ENCODE data around the gene GLI2. TPM values are rescaled to one million over a fixed set of nuclear protein-coding genes. Genes with fewer than 3 reads are reported as not detected.
A peak's percentile ranks its signal among the peaks of the same experiment; 100 is the strongest.

Gene GLI2
- polyA plus RNA-seq, 1 experiment = 8.1 TPM

GRCh38 chr2:120769787-120770120, 34.1 kb downstream of the GLI2 start:
- Histone ChIP-seq H3K4me3 (ENCODE audit: low read depth, low read length) (no peak overlapping the region), H3K36me3 (ENCODE audit: control insufficient read depth, insufficient read depth, low read length) (peaks cover 1% of the 10 kb centered on the region), H3K27me3 (ENCODE audit: control insufficient read depth, insufficient read depth, low read length) (no peaks in the 10 kb centered on the region)
- ChIA-PET POLR2A (no interaction called here), CTCF (no interaction called here)
- no peak for DNase-seq (ENCODE audit: low read depth)
- TF ChIP-seq, protein P1, sequence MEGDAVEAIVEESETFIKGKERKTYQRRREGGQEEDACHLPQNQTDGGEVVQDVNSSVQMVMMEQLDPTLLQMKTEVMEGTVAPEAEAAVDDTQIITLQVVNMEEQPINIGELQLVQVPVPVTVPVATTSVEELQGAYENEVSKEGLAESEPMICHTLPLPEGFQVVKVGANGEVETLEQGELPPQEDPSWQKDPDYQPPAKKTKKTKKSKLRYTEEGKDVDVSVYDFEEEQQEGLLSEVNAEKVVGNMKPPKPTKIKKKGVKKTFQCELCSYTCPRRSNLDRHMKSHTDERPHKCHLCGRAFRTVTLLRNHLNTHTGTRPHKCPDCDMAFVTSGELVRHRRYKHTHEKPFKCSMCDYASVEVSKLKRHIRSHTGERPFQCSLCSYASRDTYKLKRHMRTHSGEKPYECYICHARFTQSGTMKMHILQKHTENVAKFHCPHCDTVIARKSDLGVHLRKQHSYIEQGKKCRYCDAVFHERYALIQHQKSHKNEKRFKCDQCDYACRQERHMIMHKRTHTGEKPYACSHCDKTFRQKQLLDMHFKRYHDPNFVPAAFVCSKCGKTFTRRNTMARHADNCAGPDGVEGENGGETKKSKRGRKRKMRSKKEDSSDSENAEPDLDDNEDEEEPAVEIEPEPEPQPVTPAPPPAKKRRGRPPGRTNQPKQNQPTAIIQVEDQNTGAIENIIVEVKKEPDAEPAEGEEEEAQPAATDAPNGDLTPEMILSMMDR (IDR thresholded peaks at IDR 0.05; ENCODE audit: insufficient read depth, low read depth, low read length) = no peak

DNA sequence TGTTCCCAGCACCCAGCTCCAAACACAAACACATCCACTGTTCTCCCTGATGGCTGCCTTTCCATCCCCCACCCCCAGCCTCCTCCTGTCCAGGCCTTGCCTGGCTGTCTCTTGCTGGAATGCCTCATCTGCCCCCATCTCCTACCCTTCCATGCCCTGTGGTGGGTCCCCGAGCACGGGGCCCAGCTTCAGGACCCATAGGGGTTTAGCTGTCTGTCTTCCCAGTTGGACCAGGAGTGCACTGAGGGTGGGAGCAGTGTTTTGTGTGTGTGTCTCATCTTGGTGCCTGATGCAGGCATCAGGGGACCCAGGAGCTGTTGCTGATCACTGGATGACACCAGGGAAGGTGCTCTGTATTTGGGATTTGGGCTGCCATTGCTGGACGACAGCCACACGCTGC, 34.5 kb downstream of the GLI2 start:
- H3K4me3 ChIP-seq (ENCODE audit: low read depth, low read length) = no peak overlapping the region
- no peaks in the 10 kb centered on the region for H3K27me3 ChIP-seq (ENCODE audit: control insufficient read depth, insufficient read depth, low read length)
- H3K36me3 ChIP-seq (ENCODE audit: control insufficient read depth, insufficient read depth, low read length) = peaks cover 1% of the 10 kb centered on the region
- ChIA-PET CTCF (interaction anchor here (1.3 kb wide), 1 partner anchor 33 kb away, joined by 4 read pairs; no protein-coding TSS in a partner anchor), POLR2A (no interaction called here)
- TF ChIP-seq, protein P1 (IDR thresholded peaks at IDR 0.05; ENCODE audit: insufficient read depth, low read depth, low read length) = no peak
- no peak for DNase-seq (ENCODE audit: low read depth)

DNA sequence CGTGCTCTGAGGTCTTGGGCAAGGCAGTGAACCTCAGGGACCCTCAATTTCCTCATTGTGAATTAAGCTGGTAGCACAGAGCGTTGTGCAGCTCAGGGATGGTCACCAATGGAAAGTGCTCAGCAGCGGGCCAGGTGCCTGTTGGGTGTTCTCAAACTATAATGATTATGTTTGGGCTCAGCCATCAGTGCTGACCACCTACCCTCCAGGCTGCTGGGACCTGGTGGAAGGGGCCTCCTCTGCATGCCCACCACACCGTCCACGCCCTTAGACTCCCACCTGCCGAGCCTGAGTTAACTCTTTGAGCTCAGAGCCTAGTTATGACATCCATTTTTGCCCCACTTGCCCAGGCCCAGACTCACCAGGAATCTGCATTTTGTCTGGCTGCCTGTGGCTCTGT, 35.0 kb downstream of the GLI2 start:
- Histone ChIP-seq H3K4me3 (ENCODE audit: low read depth, low read length) (no peak overlapping the region), H3K36me3 (ENCODE audit: control insufficient read depth, insufficient read depth, low read length) (peaks cover 1% of the 10 kb centered on the region), H3K27me3 (ENCODE audit: control insufficient read depth, insufficient read depth, low read length) (no peaks in the 10 kb centered on the region)
- no peak for DNase-seq (ENCODE audit: low read depth)
- ChIA-PET CTCF (interaction anchor here (1.0 to 1.4 kb wide), 4 partner anchors 13 to 300 kb away, joined by 3 to 4 read pairs (median 4); no protein-coding TSS in a partner anchor), POLR2A (no interaction called here)
- TF ChIP-seq, protein P1 (IDR thresholded peaks at IDR 0.05; ENCODE audit: insufficient read depth, low read depth, low read length) = no peak

GRCh38 chr2:120771111-120771780, 35.6 kb downstream of the GLI2 start:
- no peak overlapping the region for H3K4me3 ChIP-seq (ENCODE audit: low read depth, low read length)
- no peaks in the 10 kb centered on the region for H3K27me3 ChIP-seq (ENCODE audit: control insufficient read depth, insufficient read depth, low read length)
- TF ChIP-seq, protein P1 (IDR thresholded peaks at IDR 0.05; ENCODE audit: insufficient read depth, low read depth, low read length) = no peak
- DNase-seq (ENCODE audit: low read depth) = peak; percentile 75
- H3K36me3 ChIP-seq (ENCODE audit: control insufficient read depth, insufficient read depth, low read length) = peaks cover 1% of the 10 kb centered on the region
- POLR2A ChIA-PET = interaction anchor here (0.5 kb wide), 1 partner anchor 12 kb away, joined by 5 read pairs; no protein-coding TSS in a partner anchor
- CTCF ChIA-PET = interaction anchor here (1.0 to 1.4 kb wide), 5 partner anchors 14 to 300 kb away, joined by 3 to 4 read pairs (median 4); no protein-coding TSS in a partner anchor

DNA sequence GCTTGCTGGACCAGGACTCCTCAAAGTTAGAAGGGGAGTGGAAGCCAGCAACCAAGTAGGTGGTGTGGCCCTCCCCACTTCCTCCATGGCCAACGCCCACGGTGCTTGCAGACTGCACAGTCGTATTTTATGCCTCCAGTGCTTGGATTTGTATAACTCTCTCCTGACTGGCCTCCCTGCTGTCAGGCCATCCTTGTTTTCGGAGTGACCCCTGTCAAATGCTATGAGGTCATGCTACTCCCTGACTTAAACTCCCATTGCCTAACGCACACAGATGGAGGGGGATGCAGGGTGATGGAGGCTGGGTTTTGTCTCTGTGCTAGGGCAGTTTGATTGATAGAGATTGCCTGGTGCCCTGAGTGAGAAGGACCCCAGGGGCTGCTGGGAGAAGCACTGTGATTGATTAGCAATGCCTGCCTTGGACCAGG, 36.1 kb downstream of the GLI2 start:
- Histone ChIP-seq H3K27me3 (ENCODE audit: control insufficient read depth, insufficient read depth, low read length) (no peaks in the 10 kb centered on the region), H3K4me3 (ENCODE audit: low read depth, low read length) (no peak overlapping the region), H3K36me3 (ENCODE audit: control insufficient read depth, insufficient read depth, low read length) (peaks cover 1% of the 10 kb centered on the region)
- ChIA-PET POLR2A (no interaction called here), CTCF (interaction anchor here (1.0 to 1.4 kb wide), 3 partner anchors 15 to 300 kb away, joined by 3 to 4 read pairs (median 4); no protein-coding TSS in a partner anchor)
- TF ChIP-seq, protein P1 (IDR thresholded peaks at IDR 0.05; ENCODE audit: insufficient read depth, low read depth, low read length) = no peak
- no peak for DNase-seq (ENCODE audit: low read depth)

All from BJ (cell line).